ENCODE data around the gene CWC27.

The CWC27 gene

DNA sequence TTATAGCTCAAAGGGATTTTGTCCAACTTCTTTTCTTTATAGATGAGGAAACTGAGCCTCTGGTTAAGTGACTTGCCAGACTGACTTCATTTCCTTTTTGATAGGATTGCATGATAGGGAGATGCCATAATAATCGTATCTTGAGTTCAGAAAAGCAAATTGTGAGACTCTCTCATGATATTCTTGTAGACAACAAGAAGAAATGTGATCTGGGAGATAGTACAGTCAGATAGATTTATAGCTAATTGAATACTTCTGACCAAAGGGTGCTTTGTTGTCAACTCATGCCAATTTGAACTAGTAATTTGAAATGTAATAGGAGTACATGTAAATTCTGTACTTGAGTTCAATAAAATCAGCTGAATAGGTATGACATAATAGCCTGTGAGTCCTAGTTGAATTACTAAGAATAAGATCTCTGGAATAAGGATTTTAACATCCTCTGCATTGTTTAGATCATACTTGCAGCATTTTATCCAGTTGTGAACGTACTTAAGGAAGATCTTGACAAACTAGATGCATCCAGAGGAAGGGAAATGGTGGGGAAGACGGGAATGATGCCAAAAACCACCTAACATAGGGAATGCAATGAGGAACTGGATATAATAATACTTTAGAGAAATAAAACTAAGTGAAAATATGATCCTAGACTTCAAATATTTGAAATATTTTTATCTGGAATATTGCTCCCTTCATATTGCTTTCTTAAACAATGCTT lies 25.5 kb downstream of the CWC27 start:
- no peak overlapping the region for H3K4me3 ChIP-seq (replicated peaks; ENCODE audit: insufficient read depth, low read length)
- no peaks in the 10 kb centered on the region for H3K27me3 ChIP-seq (ENCODE audit: insufficient read depth, poor library complexity, severe bottlenecking)
- no peak for TF ChIP-seq POLR2AphosphoS5 (IDR thresholded peaks at IDR 0.05; ENCODE audit: low read depth)
- TF ChIP-seq, protein P1, sequence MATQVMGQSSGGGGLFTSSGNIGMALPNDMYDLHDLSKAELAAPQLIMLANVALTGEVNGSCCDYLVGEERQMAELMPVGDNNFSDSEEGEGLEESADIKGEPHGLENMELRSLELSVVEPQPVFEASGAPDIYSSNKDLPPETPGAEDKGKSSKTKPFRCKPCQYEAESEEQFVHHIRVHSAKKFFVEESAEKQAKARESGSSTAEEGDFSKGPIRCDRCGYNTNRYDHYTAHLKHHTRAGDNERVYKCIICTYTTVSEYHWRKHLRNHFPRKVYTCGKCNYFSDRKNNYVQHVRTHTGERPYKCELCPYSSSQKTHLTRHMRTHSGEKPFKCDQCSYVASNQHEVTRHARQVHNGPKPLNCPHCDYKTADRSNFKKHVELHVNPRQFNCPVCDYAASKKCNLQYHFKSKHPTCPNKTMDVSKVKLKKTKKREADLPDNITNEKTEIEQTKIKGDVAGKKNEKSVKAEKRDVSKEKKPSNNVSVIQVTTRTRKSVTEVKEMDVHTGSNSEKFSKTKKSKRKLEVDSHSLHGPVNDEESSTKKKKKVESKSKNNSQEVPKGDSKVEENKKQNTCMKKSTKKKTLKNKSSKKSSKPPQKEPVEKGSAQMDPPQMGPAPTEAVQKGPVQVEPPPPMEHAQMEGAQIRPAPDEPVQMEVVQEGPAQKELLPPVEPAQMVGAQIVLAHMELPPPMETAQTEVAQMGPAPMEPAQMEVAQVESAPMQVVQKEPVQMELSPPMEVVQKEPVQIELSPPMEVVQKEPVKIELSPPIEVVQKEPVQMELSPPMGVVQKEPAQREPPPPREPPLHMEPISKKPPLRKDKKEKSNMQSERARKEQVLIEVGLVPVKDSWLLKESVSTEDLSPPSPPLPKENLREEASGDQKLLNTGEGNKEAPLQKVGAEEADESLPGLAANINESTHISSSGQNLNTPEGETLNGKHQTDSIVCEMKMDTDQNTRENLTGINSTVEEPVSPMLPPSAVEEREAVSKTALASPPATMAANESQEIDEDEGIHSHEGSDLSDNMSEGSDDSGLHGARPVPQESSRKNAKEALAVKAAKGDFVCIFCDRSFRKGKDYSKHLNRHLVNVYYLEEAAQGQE (IDR thresholded peaks at IDR 0.05; ENCODE audit: insufficient replicate concordance, low read depth), result no peak
- TF ChIP-seq, protein P2, sequence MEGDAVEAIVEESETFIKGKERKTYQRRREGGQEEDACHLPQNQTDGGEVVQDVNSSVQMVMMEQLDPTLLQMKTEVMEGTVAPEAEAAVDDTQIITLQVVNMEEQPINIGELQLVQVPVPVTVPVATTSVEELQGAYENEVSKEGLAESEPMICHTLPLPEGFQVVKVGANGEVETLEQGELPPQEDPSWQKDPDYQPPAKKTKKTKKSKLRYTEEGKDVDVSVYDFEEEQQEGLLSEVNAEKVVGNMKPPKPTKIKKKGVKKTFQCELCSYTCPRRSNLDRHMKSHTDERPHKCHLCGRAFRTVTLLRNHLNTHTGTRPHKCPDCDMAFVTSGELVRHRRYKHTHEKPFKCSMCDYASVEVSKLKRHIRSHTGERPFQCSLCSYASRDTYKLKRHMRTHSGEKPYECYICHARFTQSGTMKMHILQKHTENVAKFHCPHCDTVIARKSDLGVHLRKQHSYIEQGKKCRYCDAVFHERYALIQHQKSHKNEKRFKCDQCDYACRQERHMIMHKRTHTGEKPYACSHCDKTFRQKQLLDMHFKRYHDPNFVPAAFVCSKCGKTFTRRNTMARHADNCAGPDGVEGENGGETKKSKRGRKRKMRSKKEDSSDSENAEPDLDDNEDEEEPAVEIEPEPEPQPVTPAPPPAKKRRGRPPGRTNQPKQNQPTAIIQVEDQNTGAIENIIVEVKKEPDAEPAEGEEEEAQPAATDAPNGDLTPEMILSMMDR (IDR thresholded peaks at IDR 0.05; ENCODE audit: insufficient read depth, low read length), result no peak
- TF ChIP-seq GABPA (IDR thresholded peaks at IDR 0.05; ENCODE audit: low read depth), result no peak
- no peak for TF ChIP-seq SPI1 (IDR thresholded peaks at IDR 0.05; ENCODE audit: borderline replicate concordance, low read depth)
- no peak overlapping the region for H3K27ac ChIP-seq (replicated peaks)
- DNase-seq (ENCODE audit: low read depth in 1 of 2, low spot score in 1 of 2), result no peak

- TF ChIP-seq POLR2AphosphoS5 (IDR thresholded peaks at IDR 0.05; ENCODE audit: low read depth), result no peak
- TF ChIP-seq, protein P2 (IDR thresholded peaks at IDR 0.05; ENCODE audit: insufficient read depth, low read length), result no peak
- TF ChIP-seq, protein P1 (IDR thresholded peaks at IDR 0.05; ENCODE audit: insufficient replicate concordance, low read depth), result no peak
- TF ChIP-seq SPI1 (IDR thresholded peaks at IDR 0.05; ENCODE audit: borderline replicate concordance, low read depth), result no peak
- no peak for TF ChIP-seq GABPA (IDR thresholded peaks at IDR 0.05; ENCODE audit: low read depth)
Observed at GRCh38 chr5:64796301-64796700, 27.6 kb downstream of the CWC27 start.

GRCh38 chr5:64800926-64801325 lies 32.2 kb downstream of the CWC27 start:
- H3K27ac ChIP-seq (replicated peaks), result no peak overlapping the region
- TF ChIP-seq SPI1 (IDR thresholded peaks at IDR 0.05; ENCODE audit: borderline replicate concordance, low read depth) (no peak), POLR2AphosphoS5 (IDR thresholded peaks at IDR 0.05; ENCODE audit: low read depth) (no peak), GABPA (IDR thresholded peaks at IDR 0.05; ENCODE audit: low read depth) (no peak)
- TF ChIP-seq, protein P2 (IDR thresholded peaks at IDR 0.05; ENCODE audit: insufficient read depth, low read length), result no peak
- TF ChIP-seq, protein P1 (IDR thresholded peaks at IDR 0.05; ENCODE audit: insufficient replicate concordance, low read depth), result no peak

More at GRCh38 chr5:64796301-64796700, 27.6 kb downstream of the CWC27 start:
- H3K27me3 ChIP-seq (ENCODE audit: insufficient read depth, poor library complexity, severe bottlenecking), result no peaks in the 10 kb centered on the region
- no peak for DNase-seq (ENCODE audit: low read depth in 1 of 2, low spot score in 1 of 2)
- no peak overlapping the region for H3K27ac ChIP-seq (replicated peaks)
- H3K4me3 ChIP-seq (replicated peaks; ENCODE audit: insufficient read depth, low read length), result no peak overlapping the region

More at GRCh38 chr5:64800926-64801325, 32.2 kb downstream of the CWC27 start:
- no peak for DNase-seq (ENCODE audit: low read depth in 1 of 2, low spot score in 1 of 2)
- no peak overlapping the region for H3K4me3 ChIP-seq (replicated peaks; ENCODE audit: insufficient read depth, low read length)
- no peaks in the 10 kb centered on the region for H3K27me3 ChIP-seq (ENCODE audit: insufficient read depth, poor library complexity, severe bottlenecking)
